SK-N-SH treated with all-trans-retinoic acid at 6 μM for 48 hours (cell line): ENCODE results near the gene LRCOL1.

ENCODE experiments used
- ATAC-seq: fragments of 200-7000 bp; cut with Tn5 transposase; 3 replicates; pipeline ENCODE4 v1.9.1; 2020; ENCODE audit warnings: mild to moderate bottlenecking, moderate library complexity
- ARNTL ChIP-seq: fragments of 450-650 bp; formaldehyde crosslinking; IDR thresholded peaks from 2 replicates; pipeline ENCODE4 v1.5.0; 2020; ENCODE audit warnings: low read depth, mild to moderate bottlenecking, moderate library complexity, borderline replicate concordance
- BACH2 ChIP-seq: fragments of 250-450 bp; sonication (Bioruptor Pico); IDR thresholded peaks from 2 replicates; pipeline ENCODE4 v1.9.0; 2021; ENCODE audit warnings: mild to moderate bottlenecking, borderline replicate concordance
- CSDC2 ChIP-seq: fragments of 250-450 bp; sonication (Bioruptor Pico); IDR thresholded peaks from 2 replicates; pipeline ENCODE4 v1.5.0; 2020; ENCODE audit warnings: mild to moderate bottlenecking, moderate library complexity
- ESRRG ChIP-seq: fragments of 250-450 bp; sonication (Bioruptor Pico); IDR thresholded peaks from 2 replicates; pipeline ENCODE4 v1.6.1; 2021; ENCODE audit warnings: mild to moderate bottlenecking
- GLIS3 ChIP-seq: fragments of 250-450 bp; sonication (Bioruptor Pico); IDR thresholded peaks from 2 replicates; pipeline ENCODE4 v1.5.0; 2020; ENCODE audit warnings: mild to moderate bottlenecking, moderate library complexity
- ISL1 ChIP-seq: fragments of 250-450 bp; sonication (Bioruptor Pico); IDR thresholded peaks from 2 replicates; pipeline ENCODE4 v2.1.2; 2022; ENCODE audit warnings: mild to moderate bottlenecking, moderate library complexity
- OSR1 ChIP-seq: fragments of 250-450 bp; sonication (Bioruptor Pico); IDR thresholded peaks from 2 replicates; pipeline ENCODE4 v1.8.0; 2022; ENCODE audit warnings: moderate library complexity, mild to moderate bottlenecking, inconsistent platforms
- PPARA ChIP-seq: fragments of 250-450 bp; sonication (Bioruptor Pico); IDR thresholded peaks from 2 replicates; pipeline ENCODE4 v1.5.0; 2020; ENCODE audit warnings: mild to moderate bottlenecking, borderline replicate concordance
- RARB ChIP-seq: fragments of 250-450 bp; sonication (Bioruptor Pico); IDR thresholded peaks from 2 replicates; pipeline ENCODE4 v1.8.0; 2021; ENCODE audit warnings: mild to moderate bottlenecking, moderate library complexity
- SNAI2 ChIP-seq: fragments of 250-450 bp; sonication (Bioruptor Pico); IDR thresholded peaks from 2 replicates; pipeline ENCODE4 v1.5.0; 2020; ENCODE audit warnings: mild to moderate bottlenecking, moderate library complexity
- TCF4 ChIP-seq: fragments of 250-450 bp; sonication (Bioruptor Pico); IDR thresholded peaks from 2 replicates; pipeline ENCODE4 v1.8.0; 2021; ENCODE audit warnings: mild to moderate bottlenecking, moderate library complexity, borderline replicate concordance
- ZC3H10 ChIP-seq: fragments of 250-450 bp; sonication (Bioruptor Pico); IDR thresholded peaks from 2 replicates; pipeline ENCODE4 v1.5.1; 2021; ENCODE audit warnings: mild to moderate bottlenecking, moderate library complexity
- ZFP3 ChIP-seq: fragments of 250-450 bp; sonication (Bioruptor Pico); IDR thresholded peaks from 2 replicates; pipeline ENCODE4 v1.5.0; 2020; ENCODE audit warnings: mild to moderate bottlenecking, moderate library complexity
- ZFP30 ChIP-seq: fragments of 450-650 bp; formaldehyde crosslinking; IDR thresholded peaks from 2 replicates; pipeline ENCODE4 v1.5.0; 2022; ENCODE audit warnings: mild to moderate bottlenecking, moderate library complexity
- ZNF70 ChIP-seq: fragments of 450-650 bp; formaldehyde crosslinking; IDR thresholded peaks from 2 replicates; pipeline ENCODE4 v1.5.0; 2020; ENCODE audit warnings: mild to moderate bottlenecking, moderate library complexity
- TF ChIP-seq, protein P1 (sequence below): fragments of 250-450 bp; sonication (Bioruptor Pico); IDR thresholded peaks from 2 replicates; pipeline ENCODE4 v1.5.1; 2020; ENCODE audit warnings: low read depth, mild to moderate bottlenecking, moderate library complexity
- TF ChIP-seq, protein P2 (sequence below): fragments of 250-450 bp; sonication (Bioruptor Pico); IDR thresholded peaks from 2 replicates; pipeline ENCODE4 v1.5.1; 2021; ENCODE audit warnings: mild to moderate bottlenecking, moderate library complexity
- TF ChIP-seq, protein P3 (sequence below): fragments of 250-450 bp; sonication (Bioruptor Pico); IDR thresholded peaks from 2 replicates; pipeline ENCODE4 v1.5.0; 2020; ENCODE audit warnings: mild to moderate bottlenecking, moderate library complexity
- TF ChIP-seq, protein P4 (sequence below): fragments of 250-450 bp; sonication (Bioruptor Pico); IDR thresholded peaks from 2 replicates; pipeline ENCODE4 v1.8.0; 2020; ENCODE audit warnings: mild to moderate bottlenecking, moderate library complexity, borderline replicate concordance

The LRCOL1 gene

DNA sequence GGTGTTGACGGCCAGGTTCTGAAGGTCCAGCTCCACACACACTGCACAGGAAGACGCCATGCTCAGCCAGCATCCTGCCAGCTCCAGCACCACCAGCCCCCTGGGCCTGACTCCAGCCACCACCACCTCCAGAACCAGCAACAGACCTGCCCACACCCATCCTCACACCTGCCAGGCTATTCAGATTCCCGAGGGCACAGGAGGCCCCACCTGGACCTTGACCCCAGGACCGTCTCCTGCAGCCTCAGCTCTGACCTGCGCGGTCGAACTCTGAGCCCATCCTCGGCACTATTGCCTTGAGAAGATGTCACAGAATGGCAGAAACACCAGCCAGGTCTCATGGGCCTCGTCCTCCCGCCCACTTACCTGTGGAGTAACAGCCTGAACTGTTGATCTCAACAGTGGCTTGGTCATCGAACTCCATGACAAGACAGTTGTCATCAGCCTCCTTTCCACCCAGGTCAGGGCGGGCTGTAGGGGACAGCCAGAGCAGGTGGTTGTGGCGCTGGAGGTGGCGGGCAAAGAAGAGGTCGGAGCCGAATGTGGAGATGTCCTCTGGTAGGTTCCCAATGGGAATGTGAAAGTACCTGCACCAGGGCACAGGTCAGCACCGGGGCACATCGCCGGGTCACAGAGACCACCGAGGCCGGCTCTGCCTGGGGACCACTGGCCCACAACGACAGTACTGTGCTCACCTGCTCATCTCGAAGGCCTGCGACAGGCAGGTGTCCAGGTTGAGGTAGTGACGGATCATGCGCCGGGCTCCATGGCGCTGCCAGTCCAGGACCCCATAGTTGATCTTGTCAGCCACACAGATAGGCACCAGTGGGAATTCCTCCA is 31.6 kb upstream of the LRCOL1 start:
- TF ChIP-seq BACH2 (CRISPR knock-in tag) (no peak), ARNTL (no peak), GLIS3 (CRISPR knock-in tag) (no peak), TCF4 (CRISPR knock-in tag) (no peak), PPARA (CRISPR knock-in tag) (no peak)
- TF ChIP-seq, protein P1, sequence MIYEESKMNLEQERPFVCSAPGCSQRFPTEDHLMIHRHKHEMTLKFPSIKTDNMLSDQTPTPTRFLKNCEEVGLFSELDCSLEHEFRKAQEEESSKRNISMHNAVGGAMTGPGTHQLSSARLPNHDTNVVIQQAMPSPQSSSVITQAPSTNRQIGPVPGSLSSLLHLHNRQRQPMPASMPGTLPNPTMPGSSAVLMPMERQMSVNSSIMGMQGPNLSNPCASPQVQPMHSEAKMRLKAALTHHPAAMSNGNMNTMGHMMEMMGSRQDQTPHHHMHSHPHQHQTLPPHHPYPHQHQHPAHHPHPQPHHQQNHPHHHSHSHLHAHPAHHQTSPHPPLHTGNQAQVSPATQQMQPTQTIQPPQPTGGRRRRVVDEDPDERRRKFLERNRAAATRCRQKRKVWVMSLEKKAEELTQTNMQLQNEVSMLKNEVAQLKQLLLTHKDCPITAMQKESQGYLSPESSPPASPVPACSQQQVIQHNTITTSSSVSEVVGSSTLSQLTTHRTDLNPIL (CRISPR knock-in tag): no peak
- ATAC-seq: no peak

DNA sequence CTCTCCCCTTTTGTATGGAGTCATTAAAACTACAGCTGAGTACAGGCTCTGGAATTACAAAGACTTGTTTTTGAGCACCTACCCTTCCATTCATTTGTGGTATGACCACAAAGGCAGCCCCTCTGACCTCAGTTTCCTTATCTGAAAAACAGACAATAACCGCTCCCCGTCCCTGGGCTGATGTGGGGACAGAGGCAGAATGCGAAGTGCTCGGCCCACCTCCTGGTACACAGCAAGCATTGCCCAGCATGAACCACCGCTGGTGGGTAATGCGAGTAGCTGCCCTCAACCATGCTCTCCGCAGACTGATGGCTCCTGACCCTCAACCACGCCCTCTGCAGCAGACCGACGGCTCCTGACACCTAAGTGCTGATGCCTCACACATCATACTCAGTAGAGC is 30.6 kb upstream of the LRCOL1 start:
- no peak for ATAC-seq
- no peak for TF ChIP-seq ZFP30 (CRISPR knock-in tag)
- TF ChIP-seq ZC3H10 (CRISPR knock-in tag): no peak

DNA sequence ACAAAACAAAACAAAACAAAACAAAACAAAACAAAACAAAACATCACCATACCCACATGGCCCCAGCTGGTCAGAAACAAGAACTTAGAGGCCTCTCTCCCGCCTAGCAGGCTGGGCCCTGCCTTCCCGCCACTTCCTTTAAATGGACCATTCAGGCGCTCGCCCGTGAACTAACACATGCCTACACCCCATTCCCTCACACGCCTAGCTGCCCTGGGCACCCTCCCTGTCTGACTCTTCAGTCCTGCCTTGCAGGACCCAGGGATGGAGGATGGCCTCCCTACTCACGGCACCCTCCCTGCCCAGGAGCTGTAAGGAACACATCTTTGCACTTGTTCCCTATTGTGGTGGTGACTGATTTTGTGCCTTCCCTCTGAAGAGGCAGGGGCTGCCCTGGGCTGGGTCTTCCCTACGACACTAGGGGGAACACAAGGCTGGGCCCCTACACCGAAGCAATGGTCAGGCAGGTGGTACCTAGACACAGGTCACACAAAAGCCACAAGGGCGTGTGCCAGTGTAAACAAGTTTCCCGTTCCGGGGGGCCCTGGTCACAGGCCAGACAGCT is 29.7 kb upstream of the LRCOL1 start:
- no peak for TF ChIP-seq GLIS3 (CRISPR knock-in tag)
- no peak for TF ChIP-seq RARB
- TF ChIP-seq, protein P2, sequence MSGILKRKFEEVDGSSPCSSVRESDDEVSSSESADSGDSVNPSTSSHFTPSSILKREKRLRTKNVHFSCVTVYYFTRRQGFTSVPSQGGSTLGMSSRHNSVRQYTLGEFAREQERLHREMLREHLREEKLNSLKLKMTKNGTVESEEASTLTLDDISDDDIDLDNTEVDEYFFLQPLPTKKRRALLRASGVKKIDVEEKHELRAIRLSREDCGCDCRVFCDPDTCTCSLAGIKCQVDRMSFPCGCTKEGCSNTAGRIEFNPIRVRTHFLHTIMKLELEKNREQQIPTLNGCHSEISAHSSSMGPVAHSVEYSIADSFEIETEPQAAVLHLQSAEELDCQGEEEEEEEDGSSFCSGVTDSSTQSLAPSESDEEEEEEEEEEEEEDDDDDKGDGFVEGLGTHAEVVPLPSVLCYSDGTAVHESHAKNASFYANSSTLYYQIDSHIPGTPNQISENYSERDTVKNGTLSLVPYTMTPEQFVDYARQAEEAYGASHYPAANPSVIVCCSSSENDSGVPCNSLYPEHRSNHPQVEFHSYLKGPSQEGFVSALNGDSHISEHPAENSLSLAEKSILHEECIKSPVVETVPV (CRISPR knock-in tag): no peak
- no peak for TF ChIP-seq ZNF70 (CRISPR knock-in tag)
- TF ChIP-seq, protein P3, sequence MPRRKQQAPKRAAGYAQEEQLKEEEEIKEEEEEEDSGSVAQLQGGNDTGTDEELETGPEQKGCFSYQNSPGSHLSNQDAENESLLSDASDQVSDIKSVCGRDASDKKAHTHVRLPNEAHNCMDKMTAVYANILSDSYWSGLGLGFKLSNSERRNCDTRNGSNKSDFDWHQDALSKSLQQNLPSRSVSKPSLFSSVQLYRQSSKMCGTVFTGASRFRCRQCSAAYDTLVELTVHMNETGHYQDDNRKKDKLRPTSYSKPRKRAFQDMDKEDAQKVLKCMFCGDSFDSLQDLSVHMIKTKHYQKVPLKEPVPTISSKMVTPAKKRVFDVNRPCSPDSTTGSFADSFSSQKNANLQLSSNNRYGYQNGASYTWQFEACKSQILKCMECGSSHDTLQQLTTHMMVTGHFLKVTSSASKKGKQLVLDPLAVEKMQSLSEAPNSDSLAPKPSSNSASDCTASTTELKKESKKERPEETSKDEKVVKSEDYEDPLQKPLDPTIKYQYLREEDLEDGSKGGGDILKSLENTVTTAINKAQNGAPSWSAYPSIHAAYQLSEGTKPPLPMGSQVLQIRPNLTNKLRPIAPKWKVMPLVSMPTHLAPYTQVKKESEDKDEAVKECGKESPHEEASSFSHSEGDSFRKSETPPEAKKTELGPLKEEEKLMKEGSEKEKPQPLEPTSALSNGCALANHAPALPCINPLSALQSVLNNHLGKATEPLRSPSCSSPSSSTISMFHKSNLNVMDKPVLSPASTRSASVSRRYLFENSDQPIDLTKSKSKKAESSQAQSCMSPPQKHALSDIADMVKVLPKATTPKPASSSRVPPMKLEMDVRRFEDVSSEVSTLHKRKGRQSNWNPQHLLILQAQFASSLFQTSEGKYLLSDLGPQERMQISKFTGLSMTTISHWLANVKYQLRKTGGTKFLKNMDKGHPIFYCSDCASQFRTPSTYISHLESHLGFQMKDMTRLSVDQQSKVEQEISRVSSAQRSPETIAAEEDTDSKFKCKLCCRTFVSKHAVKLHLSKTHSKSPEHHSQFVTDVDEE: no peak
- TF ChIP-seq ESRRG (CRISPR knock-in tag): no peak
- no peak for TF ChIP-seq ZFP3 (CRISPR knock-in tag)
- no peak for TF ChIP-seq CSDC2
- TF ChIP-seq ISL1 (CRISPR knock-in tag): no peak
- no peak for TF ChIP-seq SNAI2 (CRISPR knock-in tag)
- no peak for ATAC-seq

DNA sequence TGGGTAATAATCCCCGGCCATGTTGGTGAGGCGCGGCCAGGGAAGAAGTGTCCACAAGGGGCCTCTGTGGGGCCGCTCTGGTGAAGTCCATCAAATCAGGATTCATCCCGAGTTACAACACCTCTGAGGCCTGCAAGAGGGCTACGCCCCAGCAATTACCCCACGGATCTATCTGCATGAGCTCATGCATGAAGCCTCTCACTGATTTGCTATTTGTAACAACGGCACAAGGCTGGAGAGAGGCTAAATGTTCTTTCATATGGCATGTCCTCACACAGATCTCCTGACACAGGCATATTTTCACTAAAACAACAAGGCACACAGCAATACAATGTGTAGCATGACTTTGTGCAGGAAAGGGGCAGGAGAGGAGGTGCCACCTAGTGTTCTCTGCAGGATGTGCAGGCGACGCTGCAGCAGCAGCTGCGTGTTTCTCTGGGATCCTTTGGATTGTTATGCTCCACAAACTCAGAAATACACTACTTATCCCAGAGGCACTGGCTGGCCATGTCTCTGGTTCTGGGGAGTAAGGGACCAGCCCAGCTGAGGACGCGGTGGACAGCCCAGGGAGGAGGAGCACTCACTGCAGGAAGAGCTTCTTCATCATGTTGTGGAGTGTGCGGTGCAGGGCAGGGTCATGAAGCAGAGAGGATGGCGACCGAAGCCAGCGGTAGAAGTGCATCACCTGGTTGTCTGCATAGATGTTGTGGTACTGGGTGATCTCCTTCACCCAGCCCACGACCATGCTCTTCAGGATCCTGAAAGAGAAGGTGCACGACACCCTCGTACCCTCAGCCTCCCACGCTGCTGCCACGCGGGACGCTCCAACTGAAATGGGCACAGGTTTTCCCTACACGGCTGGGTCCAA is 28.4 kb upstream of the LRCOL1 start:
- TF ChIP-seq ZFP30 (CRISPR knock-in tag) (no peak), OSR1 (CRISPR knock-in tag) (no peak), BACH2 (CRISPR knock-in tag) (no peak), PPARA (CRISPR knock-in tag) (no peak), CSDC2 (no peak), ZC3H10 (CRISPR knock-in tag) (no peak), ZNF70 (CRISPR knock-in tag) (no peak)
- TF ChIP-seq, protein P4, sequence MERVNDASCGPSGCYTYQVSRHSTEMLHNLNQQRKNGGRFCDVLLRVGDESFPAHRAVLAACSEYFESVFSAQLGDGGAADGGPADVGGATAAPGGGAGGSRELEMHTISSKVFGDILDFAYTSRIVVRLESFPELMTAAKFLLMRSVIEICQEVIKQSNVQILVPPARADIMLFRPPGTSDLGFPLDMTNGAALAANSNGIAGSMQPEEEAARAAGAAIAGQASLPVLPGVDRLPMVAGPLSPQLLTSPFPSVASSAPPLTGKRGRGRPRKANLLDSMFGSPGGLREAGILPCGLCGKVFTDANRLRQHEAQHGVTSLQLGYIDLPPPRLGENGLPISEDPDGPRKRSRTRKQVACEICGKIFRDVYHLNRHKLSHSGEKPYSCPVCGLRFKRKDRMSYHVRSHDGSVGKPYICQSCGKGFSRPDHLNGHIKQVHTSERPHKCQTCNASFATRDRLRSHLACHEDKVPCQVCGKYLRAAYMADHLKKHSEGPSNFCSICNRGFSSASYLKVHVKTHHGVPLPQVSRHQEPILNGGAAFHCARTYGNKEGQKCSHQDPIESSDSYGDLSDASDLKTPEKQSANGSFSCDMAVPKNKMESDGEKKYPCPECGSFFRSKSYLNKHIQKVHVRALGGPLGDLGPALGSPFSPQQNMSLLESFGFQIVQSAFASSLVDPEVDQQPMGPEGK (CRISPR knock-in tag): no peak
- peak; percentile 86 for ATAC-seq
